Choroid plexus epithelial cell (primary cell): ENCODE results near the gene TCHP.
"Not testable (repeated sequence)": the region's sequence is repeated elsewhere in the genome, so short reads cannot be mapped to it uniquely, and the experiment has no call there.

Experiments
- DNase-seq: peaks from one replicate; pipeline ENCODE4 v3.0.0-alpha.2; 2010; ENCODE audit warnings: low read depth
- H3K4me3 ChIP-seq: 2 replicates; pipeline ENCODE4 v1.5.1; 2011; ENCODE audit warnings: low read depth, mild to moderate bottlenecking, control low read depth, low read length, moderate library complexity
- CTCF ChIP-seq: conservative IDR thresholded peaks from 2 replicates; pipeline ENCODE4 v1.5.1; 2011; ENCODE audit warnings: low read depth, mild to moderate bottlenecking, control low read depth, inconsistent platforms, low read length, moderate library complexity

TCHP gene

GRCh38 chr12:109899783-109900751 is at the start of gene TCHP:
Gene TCHP (plus strand): TSS chr12:109900274. CDS start chr12:109903027, 2,753 bp downstream.
- DNase-seq = peak; percentile 88
- H3K4me3 ChIP-seq = peak within 1 kb of the TSS; percentile 78
- TF ChIP-seq CTCF = peak; percentile 53

GRCh38 chr12:109850518-109850917 is 49.6 kb upstream of the TCHP start:
- H3K4me3 ChIP-seq, DNase-seq: not testable (repeated sequence)

GRCh38 chr12:109855377-109855776 is 44.7 kb upstream of the TCHP start:
- TF ChIP-seq CTCF = no peak
- H3K4me3 ChIP-seq = no peak overlapping the region
- DNase-seq = no peak

GRCh38 chr12:109857715-109858114 is 42.4 kb upstream of the TCHP start:
- no peak for TF ChIP-seq CTCF
- DNase-seq = no peak
- no peak overlapping the region for H3K4me3 ChIP-seq

GRCh38 chr12:109858764-109859163 is 41.3 kb upstream of the TCHP start:
- no peak overlapping the region for H3K4me3 ChIP-seq
- no peak for TF ChIP-seq CTCF
- peak; percentile 13 for DNase-seq

- H3K4me3 ChIP-seq = no peak overlapping the region
- DNase-seq = no peak
- no peak for TF ChIP-seq CTCF
Observed at GRCh38 chr12:109860977-109861376, 39.1 kb upstream of the TCHP start.

- TF ChIP-seq CTCF = no peak
- DNase-seq = peak; percentile 16
- H3K4me3 ChIP-seq = no peak overlapping the region
Observed at GRCh38 chr12:109861689-109862314, 38.3 kb upstream of the TCHP start.

GRCh38 chr12:109862491-109862890 is 37.6 kb upstream of the TCHP start:
- not testable (repeated sequence) for H3K4me3 ChIP-seq, DNase-seq
